H1 (cell line): ENCODE results near the gene HS6ST2. TPM values are rescaled to one million over a fixed set of nuclear protein-coding genes. Genes with fewer than 3 reads are reported as not detected.
A peak's percentile ranks its signal among the peaks of the same experiment; 100 is the strongest.

Experiments used
- CTCF ChIA-PET: fragments of 300-600 bp; sonication (Branson Sonifier 250); formaldehyde crosslinking; loops from one replicate; lab custom pipeline; 2021; ENCODE audit not compliant: partially characterized antibody; lab: Charles Lee
- POLR2A ChIA-PET: fragments of 300-600 bp; sonication (Branson Sonifier 250); formaldehyde crosslinking; loops from one replicate; lab custom pipeline; 2021; ENCODE audit warnings: inconsistent platforms; ENCODE audit not compliant: partially characterized antibody; lab: Charles Lee
- DNase-seq, 2 experiments: peaks; one replicate each; pipeline versions ENCODE4 v3.0.0 to v3.0.0-alpha.2; 2010 to 2022; ENCODE audit warnings: low spot score in 2 of 2, low read depth in 1 of 2, mixed read lengths in 1 of 2
- FAIRE-seq: peaks from 2 replicates; lab custom pipeline; 2011; peaks lifted over from hg19 to GRCh38; lab: Jason Lieb, UNC
- H2AFZ ChIP-seq: 2 replicates; pipeline ENCODE4 v1.8.1; 2012; ENCODE audit warnings: low read length, inconsistent platforms
- H2AK5ac ChIP-seq: 2 replicates; pipeline ENCODE4 v1.6.1; 2013; ENCODE audit warnings: low read depth, low read length
- H2BK120ac ChIP-seq: replicated peaks from 2 replicates; pipeline ENCODE3; 2013; ENCODE audit warnings: low read depth, low read length, inconsistent platforms
- H2BK12ac ChIP-seq: 2 replicates; pipeline ENCODE4 v1.6.1; 2013; ENCODE audit warnings: low read depth, low read length
- H2BK15ac ChIP-seq: 2 replicates; pipeline ENCODE4 v1.6.1; 2013; ENCODE audit warnings: low read length
- H2BK20ac ChIP-seq: 2 replicates; pipeline ENCODE4 v1.6.1; 2013; ENCODE audit warnings: low read length
- H2BK5ac ChIP-seq: 2 replicates; pipeline ENCODE4 v1.6.1; 2013; ENCODE audit warnings: low read depth, low read length
- H3K14ac ChIP-seq: 2 replicates; pipeline ENCODE4 v1.6.1; 2013; ENCODE audit warnings: inconsistent platforms; ENCODE audit not compliant: insufficient read length
- H3K18ac ChIP-seq: 2 replicates; pipeline ENCODE4 v1.6.1; 2013; ENCODE audit warnings: low read length; ENCODE audit errors: extremely low read depth
- H3K23ac ChIP-seq: 2 replicates; pipeline ENCODE4 v1.6.1; 2013; ENCODE audit warnings: inconsistent platforms; ENCODE audit not compliant: insufficient read length
- H3K23me2 ChIP-seq: 2 replicates; pipeline ENCODE4 v1.6.1; 2013; ENCODE audit warnings: low read depth, low read length
- H3K27ac ChIP-seq: 2 replicates; pipeline ENCODE4 v1.6.1; 2011; ENCODE audit warnings: low read depth, low read length, inconsistent platforms
- H3K27me3 ChIP-seq, 4 experiments: replicated peaks in 1 of 4; 1 replicate in 1 of 4; 2 replicates in 3 of 4; pipeline versions ENCODE4 v1.6.1 to v1.8.1; 2011 to 2013; ENCODE audit warnings: low read length in 3 of 4, mild to moderate bottlenecking in 3 of 4, inconsistent platforms in 2 of 4, mixed read lengths in 2 of 4, moderate library complexity in 1 of 4; ENCODE audit not compliant: control insufficient read depth in 3 of 4, insufficient read depth in 3 of 4; ENCODE audit errors: extremely low read depth in 1 of 4
- H3K36me3 ChIP-seq, 4 experiments: 2 replicates each; pipeline versions ENCODE4 v1.6.1 to v1.8.1; 2011 to 2013; ENCODE audit warnings: mild to moderate bottlenecking in 4 of 4, low read length in 3 of 4, moderate library complexity in 2 of 4, control low read depth in 1 of 4, inconsistent platforms in 1 of 4; ENCODE audit not compliant: insufficient read depth in 4 of 4, control insufficient read depth in 2 of 4
- H3K4ac ChIP-seq: replicated peaks from 2 replicates; pipeline ENCODE3; 2013; ENCODE audit warnings: low read length, low read depth, mixed read lengths, inconsistent platforms; ENCODE audit not compliant: insufficient read length
- H3K4me1 ChIP-seq, 4 experiments: replicated peaks in 1 of 4; 1 replicate in 1 of 4; 2 replicates in 3 of 4; pipeline versions ENCODE4 v1.6.1 to v1.8.1; 2011 to 2013; ENCODE audit warnings: low read length in 3 of 4, inconsistent platforms in 2 of 4, mixed read lengths in 1 of 4; ENCODE audit not compliant: insufficient read depth in 4 of 4, control insufficient read depth in 3 of 4
- H3K4me2 ChIP-seq, 2 experiments: 2 replicates each; pipeline versions ENCODE4 v1.6.1 to v1.8.1; 2011 to 2013; ENCODE audit warnings: low read depth in 2 of 2, low read length in 2 of 2, control low read depth in 1 of 2, inconsistent platforms in 1 of 2, mild to moderate bottlenecking in 1 of 2; ENCODE audit not compliant: insufficient read depth in 1 of 2
- H3K4me3 ChIP-seq, 4 experiments: fragments of 200-600, 300-600 bp in 1 of 4; sonication (generic), shearing (Covaris generic), sonication (Bioruptor Twin) in 1 of 4; 2 replicates each; pipeline versions ENCODE4 v1.5.1 to v1.8.1; 2011 to 2016; ENCODE audit warnings: low read length in 4 of 4, low read depth in 3 of 4, control low read depth in 2 of 4, inconsistent platforms in 2 of 4, mild to moderate bottlenecking in 2 of 4, mixed read lengths in 1 of 4, moderate library complexity in 1 of 4; ENCODE audit not compliant: insufficient read depth in 2 of 4; ENCODE audit errors: extremely low read depth in 1 of 4
- H3K56ac ChIP-seq: replicated peaks from 2 replicates; pipeline ENCODE3; 2013; ENCODE audit warnings: low read depth, mild to moderate bottlenecking, mixed read lengths, low read length, inconsistent platforms; ENCODE audit not compliant: insufficient read length
- H3K79me1 ChIP-seq: 2 replicates; pipeline ENCODE4 v1.6.1; 2013; ENCODE audit warnings: low read depth, low read length, control low read depth
- H3K79me2 ChIP-seq, 2 experiments: 2 replicates each; pipeline versions ENCODE4 v1.6.1 to v1.8.1; 2012 to 2013; ENCODE audit warnings: low read length in 2 of 2, mild to moderate bottlenecking in 2 of 2, inconsistent platforms in 1 of 2; ENCODE audit not compliant: insufficient read depth in 2 of 2, control insufficient read depth in 1 of 2
- H3K9ac ChIP-seq, 4 experiments: replicated peaks in 1 of 4; 1 replicate in 1 of 4; 2 replicates in 3 of 4; pipeline versions ENCODE4 v1.6.1 to v1.8.1; 2011 to 2013; ENCODE audit warnings: low read depth in 3 of 4, low read length in 3 of 4, control low read depth in 2 of 4, mild to moderate bottlenecking in 2 of 4, moderate library complexity in 2 of 4, inconsistent platforms in 1 of 4; ENCODE audit errors: extremely low read depth in 1 of 4
- H3K9me3 ChIP-seq, 2 experiments: 2 replicates each; pipeline versions ENCODE4 v1.6.1 to v1.8.1; 2012 to 2013; ENCODE audit warnings: mild to moderate bottlenecking in 2 of 2, moderate library complexity in 2 of 2, control low read depth in 1 of 2, inconsistent platforms in 1 of 2, low read depth in 1 of 2, low read length in 1 of 2, mixed read lengths in 1 of 2; ENCODE audit not compliant: insufficient read depth in 2 of 2
- H4K20me1 ChIP-seq, 2 experiments: replicated peaks in 1 of 2; 2 replicates each; pipeline versions ENCODE3 to v1.8.1; 2011 to 2013; ENCODE audit warnings: inconsistent platforms in 2 of 2, low read length in 2 of 2, mild to moderate bottlenecking in 1 of 2; ENCODE audit not compliant: insufficient read depth in 2 of 2, control insufficient read depth in 1 of 2
- H4K5ac ChIP-seq: 2 replicates; pipeline ENCODE4 v1.6.1; 2013; ENCODE audit warnings: low read length, low read depth, mixed read lengths, inconsistent platforms; ENCODE audit not compliant: insufficient read length
- H4K8ac ChIP-seq: 2 replicates; pipeline ENCODE4 v1.8.0; 2013; ENCODE audit warnings: mild to moderate bottlenecking, moderate library complexity, low read length, inconsistent platforms; ENCODE audit not compliant: insufficient read depth; ENCODE audit errors: extremely low read depth
- H4K91ac ChIP-seq: replicated peaks from 2 replicates; pipeline ENCODE3; 2013; ENCODE audit warnings: low read length, mixed read lengths, inconsistent platforms; ENCODE audit not compliant: insufficient read length
- CEBPB ChIP-seq: IDR thresholded peaks from 2 replicates; pipeline ENCODE4 v1.6.1; 2012; ENCODE audit warnings: low read depth, low read length
- GTF2F1 ChIP-seq: IDR thresholded peaks from 2 replicates; pipeline ENCODE4 v1.6.1; 2012; ENCODE audit warnings: low read depth, low read length, improper control_type of control experiment, borderline replicate concordance
- WGBS, 2 experiments: shearing (Covaris generic) in 1 of 2; methylation state at CpG; one replicate each; pipeline versions ENCODE4 v1.1.6 to v1.1.7; 2013 to 2015; ENCODE audit warnings: low lambda C conversion rate in 2 of 2, mixed read lengths in 2 of 2, inconsistent platforms in 1 of 2, low coverage in 1 of 2, missing lambda C conversion rate in 1 of 2; ENCODE audit not compliant: insufficient replicate concordance in 2 of 2, insufficient coverage in 1 of 2, insufficient read length in 1 of 2; ENCODE audit errors: extremely low coverage in 1 of 2, missing lambda C conversion rate in 1 of 2; 5-methylcytosine and 5-hydroxymethylcytosine counted together
- polyA plus RNA-seq, 7 experiments: library from polyadenylated mRNA; depleted of rRNA in 3 of 7; stranded (reverse) in 5 of 7; unstranded in 2 of 7; fragments of >200 nt in 5 of 7; fragments of 200-250 nt in 2 of 7; gene quantifications; 1 replicate in 5 of 7; 2 replicates in 1 of 7; 4 replicates in 1 of 7; pipeline versions ENCODE4 v1.2.1 to v1.2.3, GENCODE V29; 2011 to 2013; ENCODE audit warnings: missing spikeins in 2 of 7, mixed read lengths in 2 of 7
- total RNA-seq: library from RNA; stranded (reverse); fragmentation: NEBNext Ultra II Directional; extraction: Animal tissue kit (Norgen Biotek cat#: 25700); gene quantifications from 2 replicates; pipeline ENCODE4 v1.2.1, GENCODE V29; 2021

HS6ST2 gene
- total and polyA plus RNA-seq, 2 of the 8 experiments (the other 6 are each of a cell fraction or from before 2014, with no cell fraction given): 3.9 TPM

DNA sequence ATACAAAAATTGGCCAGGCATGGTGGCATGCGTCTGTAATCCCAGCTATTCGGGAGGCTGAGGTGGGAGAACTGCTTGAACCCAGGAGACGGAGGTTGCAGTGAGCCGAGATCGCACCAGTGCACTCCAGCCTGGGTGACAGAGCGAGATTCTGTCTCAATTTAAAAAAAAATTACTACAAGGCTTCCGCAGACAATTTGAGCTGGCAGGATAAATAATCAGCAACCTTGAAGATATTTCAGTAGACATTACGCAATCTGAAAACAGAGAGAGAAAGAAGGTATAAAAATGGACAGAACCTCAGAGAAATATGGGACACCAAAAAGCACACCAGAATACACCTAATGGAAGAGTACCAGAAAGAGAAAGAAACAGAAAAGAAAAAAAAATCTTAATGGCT, 25.3 kb downstream of the HS6ST2 start:
- no peaks in the 10 kb centered on the region for H3K79me2 ChIP-seq
- no peak overlapping the region for H2BK15ac ChIP-seq
- no peak for FAIRE-seq
- CTCF ChIA-PET: no interaction called here
- H2BK12ac ChIP-seq: no peak overlapping the region
- H3K36me3 ChIP-seq: no peaks in the 10 kb centered on the region
- no peaks in the 10 kb centered on the region for H3K9me3 ChIP-seq
- H3K79me1 ChIP-seq: no peaks in the 10 kb centered on the region
- no peak overlapping the region for H3K4me3 ChIP-seq
- TF ChIP-seq GTF2F1 (no peak), CEBPB (peak; percentile 39; the same call in 1 of the 2 replicates)
- TF ChIP-seq, all 59 proteins: peak for 1
- Histone ChIP-seq H2BK120ac (no peak overlapping the region), H3K18ac (no peak overlapping the region), H3K27ac (no peak overlapping the region), H2BK5ac (no peak overlapping the region), H3K56ac (no peak overlapping the region), H2AK5ac (no peak overlapping the region), H3K4me1 (no peaks in the 10 kb centered on the region), H2AFZ (no peak overlapping the region), H3K4ac (no peak overlapping the region), H4K91ac (no peak overlapping the region), H3K4me2 (no peak overlapping the region), H3K23ac (no peak overlapping the region), H4K20me1 (no peaks in the 10 kb centered on the region), H3K27me3 (no peaks in the 10 kb centered on the region), H3K14ac (no peak overlapping the region), H4K8ac (no peak overlapping the region), H3K9ac (no peak overlapping the region), H4K5ac (no peak overlapping the region), H3K23me2 (no peaks in the 10 kb centered on the region), H2BK20ac (no peak overlapping the region)
- POLR2A ChIA-PET: no interaction called here
- no peak for DNase-seq
- WGBS, 2 experiments: 95% methylated on average over 8 of the region's 8 CpGs; no CpG with 5 or more reads in 1 of the 2 experiments
